GM19452 (cell line): Measurements from ENCODE around the gene ANKMY1.
"Not testable (repeated sequence)": the region's sequence is repeated elsewhere in the genome, so short reads cannot be mapped to it uniquely, and the experiment has no call there.

Experiments
- ATAC-seq: cut with Tn5 transposase; IDR thresholded peaks from one replicate; pipeline ENCODE4 v1.9.1; 2021; ENCODE audit not compliant: unreplicated experiment

ANKMY1 gene

DNA sequence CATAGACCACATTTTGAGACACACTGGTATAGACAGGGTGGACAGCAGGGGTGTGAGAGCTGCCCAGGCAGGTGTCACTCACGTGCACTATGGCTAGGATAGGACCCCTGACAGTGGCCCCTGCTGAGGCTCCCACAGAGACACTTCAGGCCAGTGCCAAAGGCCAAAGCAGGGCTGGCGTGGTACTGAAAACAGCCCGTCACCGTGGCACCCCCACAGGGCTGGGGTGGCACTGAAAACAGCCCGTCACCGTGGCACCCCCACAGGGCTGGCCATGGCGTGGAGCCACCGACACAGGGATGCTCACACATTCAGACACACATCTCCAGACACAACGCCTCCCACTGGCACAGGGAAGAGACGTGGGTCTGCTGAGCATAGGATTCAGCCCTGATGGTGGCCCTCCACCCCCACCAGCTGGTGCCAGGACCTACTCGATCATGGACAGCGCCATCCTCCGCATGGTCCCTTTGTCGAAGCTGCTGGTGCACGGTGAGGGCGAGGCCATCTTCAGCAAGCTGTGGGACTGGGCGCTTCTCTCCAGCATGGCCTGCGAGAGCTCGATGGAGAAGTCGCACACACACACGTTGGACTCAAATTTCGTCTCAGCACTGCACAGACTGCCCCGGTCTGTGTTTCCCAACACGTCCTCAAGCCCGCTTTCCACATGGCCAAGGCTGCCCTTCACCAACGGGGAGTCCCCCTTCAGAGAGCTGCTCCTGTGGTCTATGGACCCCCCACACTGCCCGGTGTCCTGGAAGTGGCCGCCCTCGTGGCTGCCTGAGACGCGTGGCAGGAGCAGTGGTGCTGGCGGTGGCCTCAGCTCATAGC lies 34.1 kb downstream of the ANKMY1 start:
- no peak for ATAC-seq

DNA sequence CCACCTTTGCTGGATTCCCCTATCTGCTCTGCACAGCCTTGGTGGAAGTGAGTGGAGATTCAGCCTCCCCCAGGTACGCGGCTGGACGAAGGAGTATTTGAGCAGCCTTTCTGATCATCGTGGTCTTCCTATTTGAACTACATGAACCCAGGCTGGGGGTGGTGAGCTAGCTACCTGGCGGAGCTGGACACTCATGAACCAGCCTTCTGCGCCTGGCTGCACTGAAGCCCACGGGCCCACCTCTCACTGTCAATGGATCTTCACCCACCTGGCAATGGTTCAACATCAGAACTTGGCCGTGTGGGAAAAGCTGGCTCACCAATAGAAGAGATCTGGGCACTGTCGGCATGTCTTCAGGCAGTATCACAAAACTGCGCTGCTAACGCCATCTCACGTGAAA lies 35.4 kb downstream of the ANKMY1 start:
- no peak for ATAC-seq

DNA sequence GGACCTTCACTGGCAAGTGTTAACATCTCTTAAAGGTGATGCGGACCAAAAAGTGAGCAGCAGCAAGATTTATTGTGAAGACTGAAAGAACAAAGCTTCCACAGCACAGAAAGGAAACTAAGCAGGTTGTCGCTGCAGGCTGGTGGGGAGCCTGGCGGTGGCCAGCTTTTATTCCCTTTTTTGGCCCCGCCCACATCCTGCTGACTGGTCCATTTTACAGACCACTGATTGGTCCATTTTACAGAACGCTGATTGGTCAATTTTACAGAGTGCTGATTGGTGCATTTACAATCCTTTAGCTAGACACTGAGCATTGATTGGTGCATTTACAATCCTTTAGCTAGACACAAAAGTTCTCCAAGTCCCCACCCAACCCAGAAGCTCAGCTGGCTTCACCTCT lies 35.9 kb downstream of the ANKMY1 start:
- ATAC-seq = not testable (repeated sequence)

DNA sequence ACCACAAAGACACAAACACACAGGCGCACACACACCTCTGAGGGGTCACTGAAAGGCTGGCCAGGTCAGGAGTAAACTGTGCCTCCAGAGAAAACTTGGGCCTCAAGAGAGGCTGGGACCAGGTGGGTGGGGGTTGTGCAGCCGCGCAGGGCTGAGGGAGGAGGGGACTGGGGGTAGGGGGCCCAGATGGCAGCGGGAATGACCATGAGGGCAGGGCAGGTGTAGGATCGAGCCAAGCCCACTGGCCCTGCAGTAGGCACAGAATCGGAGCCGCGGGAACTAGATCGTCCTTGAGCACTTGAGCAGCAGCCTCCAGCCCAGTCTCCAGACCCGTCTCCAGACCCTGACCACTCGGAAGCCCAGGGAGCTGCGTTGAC lies 36.8 kb downstream of the ANKMY1 start:
- no peak for ATAC-seq

GRCh38 chr2:240520130-240520973 lies 37.4 kb downstream of the ANKMY1 start:
- ATAC-seq = no peak

- ATAC-seq = no peak
These were observed 38.2 kb downstream of the ANKMY1 start for GRCh38 chr2:240519396-240520129.

DNA sequence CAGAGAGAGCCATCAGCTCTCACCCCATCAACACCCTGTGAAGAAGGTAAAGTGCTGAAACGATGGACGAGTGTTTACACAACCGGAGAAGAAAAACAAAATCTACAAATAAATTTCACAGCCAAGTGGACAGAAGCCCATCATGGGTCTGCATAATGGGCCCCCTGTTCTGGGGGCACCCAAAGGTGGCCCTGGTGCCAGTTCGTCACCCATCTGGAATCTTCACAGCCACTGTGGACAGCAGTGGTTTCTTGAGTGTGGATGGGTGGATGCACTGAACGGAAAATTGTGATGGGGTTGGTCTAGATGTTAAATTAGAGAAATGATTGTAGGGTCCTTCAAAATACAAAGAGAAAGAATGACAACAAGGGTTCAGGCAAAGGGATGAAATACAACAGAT lies 38.8 kb downstream of the ANKMY1 start:
- ATAC-seq = no peak

DNA sequence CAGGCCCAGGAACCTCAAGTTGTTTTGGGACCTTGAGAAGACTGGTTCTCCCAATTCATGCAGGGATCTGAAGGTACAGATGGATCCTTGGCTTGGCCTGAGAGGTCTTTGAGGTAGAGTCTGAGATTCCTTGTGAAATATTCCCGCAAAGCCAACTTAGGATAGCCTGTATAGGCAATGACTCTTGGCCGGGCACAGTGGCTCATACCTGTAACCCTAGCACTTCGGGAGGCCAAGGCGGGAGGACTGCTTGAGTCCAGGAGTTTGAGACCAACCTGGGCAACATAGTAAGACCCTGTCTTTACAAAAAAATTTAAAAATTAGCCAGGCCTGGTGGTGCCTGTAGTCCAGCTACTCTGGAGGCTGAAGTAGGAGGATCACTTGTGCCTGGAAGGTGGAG lies 40.4 kb downstream of the ANKMY1 start:
- no peak for ATAC-seq

- ATAC-seq = no peak
These were observed 43.2 kb downstream of the ANKMY1 start for GRCh38 chr2:240514631-240515030.

GRCh38 chr2:240513549-240514287 lies 44.1 kb downstream of the ANKMY1 start:
- ATAC-seq = peak; percentile 92

GRCh38 chr2:240512666-240513535 lies 44.9 kb downstream of the ANKMY1 start:
- no peak for ATAC-seq

GRCh38 chr2:240512109-240512485 lies 45.7 kb downstream of the ANKMY1 start:
- ATAC-seq = no peak

- no peak for ATAC-seq
These were observed 46.3 kb downstream of the ANKMY1 start for GRCh38 chr2:240511351-240512108.

GRCh38 chr2:240510513-240511210 lies 47.1 kb downstream of the ANKMY1 start:
- no peak for ATAC-seq

DNA sequence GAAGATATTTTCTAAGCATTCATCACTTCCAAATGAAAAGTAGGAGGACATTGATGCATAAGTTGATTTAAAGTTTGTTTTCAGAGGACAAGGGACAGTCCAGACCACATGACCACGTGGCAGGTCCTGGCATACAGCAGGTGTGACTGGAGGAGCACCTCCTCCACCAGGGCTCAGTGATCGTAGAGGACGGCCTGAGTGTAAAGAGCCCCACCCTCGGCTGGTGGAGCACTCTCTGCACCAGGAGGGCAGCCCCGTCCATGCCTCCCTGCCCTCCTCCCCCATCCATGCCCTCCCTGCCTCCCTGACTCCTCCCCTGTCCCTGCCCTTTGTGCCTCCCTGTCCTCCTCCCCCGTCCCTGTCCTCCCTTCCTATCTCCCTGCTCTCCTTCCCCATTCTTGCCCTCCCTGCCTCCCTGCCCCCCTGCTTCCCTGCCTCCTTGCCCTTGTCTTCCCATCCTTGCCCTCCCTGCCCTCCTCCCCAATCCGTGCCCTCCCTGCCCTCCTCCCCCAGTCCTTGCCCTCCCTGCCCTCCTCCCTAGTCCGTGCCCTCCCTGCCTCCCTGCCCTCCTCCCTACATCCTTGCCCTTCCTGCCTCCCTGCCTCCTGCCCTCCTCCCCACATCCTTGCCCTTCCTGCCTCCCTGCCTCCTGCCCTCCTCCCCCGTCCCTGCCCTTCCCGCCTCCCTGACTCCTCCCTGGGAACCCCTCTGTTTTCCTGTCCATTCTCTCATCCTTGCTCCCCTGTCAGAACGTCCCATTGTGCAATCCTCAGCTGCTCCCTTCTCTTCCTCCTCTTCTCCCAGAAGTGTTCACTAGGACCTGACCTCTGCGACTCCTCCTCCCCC lies 47.9 kb downstream of the ANKMY1 start:
- no peak for ATAC-seq

- ATAC-seq = no peak
These were observed 48.8 kb downstream of the ANKMY1 start for GRCh38 chr2:240508832-240509545.

GRCh38 chr2:240507778-240508251 lies 50.0 kb downstream of the ANKMY1 start:
- ATAC-seq = no peak
